Left ventricle myocardium inferior (tissue), 1 donor: Measurements from ENCODE around the gene TENM3. TPM values are rescaled to one million over a fixed set of nuclear protein-coding genes. Genes with fewer than 3 reads are reported as not detected.

Experiments
- DNase-seq: peaks from one replicate; pipeline ENCODE4 v3.0.0-alpha.2; 2020
- H3K27ac ChIP-seq: fragments of 200-600 bp; replicated peaks from 2 replicates; pipeline ENCODE4 v1.8.0; 2021
- H3K27me3 ChIP-seq: fragments of 200-600 bp; 2 replicates; pipeline ENCODE4 v1.8.0; 2021; ENCODE audit warnings: low read depth
- H3K36me3 ChIP-seq: fragments of 200-600 bp; 2 replicates; pipeline ENCODE4 v1.8.0; 2021
- H3K4me1 ChIP-seq: fragments of 200-600 bp; 2 replicates; pipeline ENCODE4 v1.8.0; 2021
- H3K4me3 ChIP-seq: fragments of 200-600 bp; 2 replicates; pipeline ENCODE4 v1.8.0; 2021; ENCODE audit warnings: mild to moderate bottlenecking, moderate library complexity
- H3K9me3 ChIP-seq: fragments of 200-600 bp; replicated peaks from 2 replicates; pipeline ENCODE4 v1.8.0; 2021
- intact Hi-C: fragments of 100-400 bp; cut with micrococcal nuclease; formaldehyde crosslinking; loops from one replicate; pipeline ENCODE4 v1.11.0; 2022
- total RNA-seq: library from RNA; stranded (reverse); fragmentation: NEBNext Ultra II Directional; extraction: Animal tissue kit (Norgen Biotek cat#: 25700); gene quantifications from one replicate; pipeline ENCODE4 v1.2.1, GENCODE V29; 2021
- TF ChIP-seq, protein P1 (sequence below): fragments of 200-600 bp; IDR thresholded peaks from 2 replicates; pipeline ENCODE4 v1.8.0; 2021; ENCODE audit warnings: antibody characterized with exemption, mild to moderate bottlenecking, borderline replicate concordance
- donor health status: DM: no; HTN: yes; CAD: no; lungs with severe emphysema.

Gene TENM3
- total RNA-seq, 1 donor from 2014 or later, result 1.5 TPM

DNA sequence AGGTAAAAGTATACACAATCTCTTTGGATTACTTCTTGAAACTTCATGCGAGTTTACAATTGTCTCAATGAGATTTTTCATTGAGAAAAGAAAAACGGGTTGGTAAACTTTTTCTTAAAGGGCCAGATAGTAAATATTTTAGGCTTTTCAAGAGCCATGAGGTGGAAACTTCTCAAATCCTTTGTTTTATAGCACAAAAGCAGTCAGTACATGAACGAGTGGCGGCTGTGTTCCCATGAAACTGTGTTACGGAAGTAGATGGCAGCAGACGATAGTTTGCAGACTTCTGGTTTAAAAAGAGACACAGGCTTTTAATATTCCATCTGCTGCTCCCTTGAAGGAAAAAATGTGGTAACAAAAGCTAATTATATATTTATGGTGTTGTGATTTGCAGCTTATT lies 332.0 kb downstream of the TENM3 start:
- Histone ChIP-seq H3K27ac (no peak overlapping the region), H3K27me3 (peaks cover 4% of the 10 kb centered on the region), H3K9me3 (no peaks in the 10 kb centered on the region), H3K4me1 (no peaks in the 10 kb centered on the region), H3K4me3 (no peak overlapping the region), H3K36me3 (no peaks in the 10 kb centered on the region)
- DNase-seq, result no peak
- intact Hi-C loops, result no loop called here
- TF ChIP-seq, protein P1, sequence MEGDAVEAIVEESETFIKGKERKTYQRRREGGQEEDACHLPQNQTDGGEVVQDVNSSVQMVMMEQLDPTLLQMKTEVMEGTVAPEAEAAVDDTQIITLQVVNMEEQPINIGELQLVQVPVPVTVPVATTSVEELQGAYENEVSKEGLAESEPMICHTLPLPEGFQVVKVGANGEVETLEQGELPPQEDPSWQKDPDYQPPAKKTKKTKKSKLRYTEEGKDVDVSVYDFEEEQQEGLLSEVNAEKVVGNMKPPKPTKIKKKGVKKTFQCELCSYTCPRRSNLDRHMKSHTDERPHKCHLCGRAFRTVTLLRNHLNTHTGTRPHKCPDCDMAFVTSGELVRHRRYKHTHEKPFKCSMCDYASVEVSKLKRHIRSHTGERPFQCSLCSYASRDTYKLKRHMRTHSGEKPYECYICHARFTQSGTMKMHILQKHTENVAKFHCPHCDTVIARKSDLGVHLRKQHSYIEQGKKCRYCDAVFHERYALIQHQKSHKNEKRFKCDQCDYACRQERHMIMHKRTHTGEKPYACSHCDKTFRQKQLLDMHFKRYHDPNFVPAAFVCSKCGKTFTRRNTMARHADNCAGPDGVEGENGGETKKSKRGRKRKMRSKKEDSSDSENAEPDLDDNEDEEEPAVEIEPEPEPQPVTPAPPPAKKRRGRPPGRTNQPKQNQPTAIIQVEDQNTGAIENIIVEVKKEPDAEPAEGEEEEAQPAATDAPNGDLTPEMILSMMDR, result no peak

- H3K4me1 ChIP-seq, result no peaks in the 10 kb centered on the region
- TF ChIP-seq, protein P1, result no peak
- peaks cover 4% of the 10 kb centered on the region for H3K27me3 ChIP-seq
- no peak for DNase-seq
- intact Hi-C loops, result no loop called here
- no peaks in the 10 kb centered on the region for H3K36me3 ChIP-seq
- no peaks in the 10 kb centered on the region for H3K9me3 ChIP-seq
- no peak overlapping the region for H3K27ac ChIP-seq
- no peak overlapping the region for H3K4me3 ChIP-seq
Observed at GRCh38 chr4:182576601-182577289, 333.5 kb downstream of the TENM3 start.

- H3K27ac ChIP-seq, result no peak overlapping the region
- peaks cover 4% of the 10 kb centered on the region for H3K27me3 ChIP-seq
- no peak overlapping the region for H3K4me3 ChIP-seq
- no peaks in the 10 kb centered on the region for H3K36me3 ChIP-seq
- H3K9me3 ChIP-seq, result no peaks in the 10 kb centered on the region
- TF ChIP-seq, protein P1, result no peak
- intact Hi-C loops, result no loop called here
- DNase-seq, result no peak
- no peaks in the 10 kb centered on the region for H3K4me1 ChIP-seq
Observed at GRCh38 chr4:182577411-182577810, 334.2 kb downstream of the TENM3 start.

- intact Hi-C loops, result no loop called here
- Histone ChIP-seq H3K4me3 (no peak overlapping the region), H3K27ac (no peak overlapping the region), H3K4me1 (no peaks in the 10 kb centered on the region), H3K36me3 (no peaks in the 10 kb centered on the region), H3K27me3 (peaks cover 4% of the 10 kb centered on the region), H3K9me3 (no peaks in the 10 kb centered on the region)
- TF ChIP-seq, protein P1, result no peak
- no peak for DNase-seq
Observed at GRCh38 chr4:182578402-182578801, 335.2 kb downstream of the TENM3 start.

GRCh38 chr4:182582245-182582644 lies 339.0 kb downstream of the TENM3 start:
- no peak for DNase-seq
- H3K27me3 ChIP-seq, result no peaks in the 10 kb centered on the region
- no peaks in the 10 kb centered on the region for H3K36me3 ChIP-seq
- H3K4me1 ChIP-seq, result no peaks in the 10 kb centered on the region
- intact Hi-C loops, result no loop called here
- TF ChIP-seq, protein P1, result no peak
- no peaks in the 10 kb centered on the region for H3K9me3 ChIP-seq
- H3K4me3 ChIP-seq, result no peak overlapping the region
- H3K27ac ChIP-seq, result no peak overlapping the region
